OCI-LY7 (cell line): ENCODE results near the gene SLC26A8.
"Not testable (repeated sequence)": the region's sequence is repeated elsewhere in the genome, so short reads cannot be mapped to it uniquely, and the experiment has no call there.

Experiments
- EZH2phosphoT487 ChIP-seq: fragments of 200-600 bp; sonication (generic); IDR thresholded peaks from 2 replicates; pipeline ENCODE4 v1.6.1; 2018; ENCODE audit warnings: low read depth, borderline replicate concordance, mild to moderate bottlenecking, mixed run types, antibody characterized with exemption, low read length, moderate library complexity, mixed read lengths
- TF ChIP-seq, protein P1 (sequence below): fragments of 200-600 bp; sonication (generic); conservative IDR thresholded peaks from 2 replicates; pipeline ENCODE4 v1.5.1; 2014; ENCODE audit warnings: mild to moderate bottlenecking, antibody characterized with exemption, low read length, moderate library complexity, mixed read lengths

DNA sequence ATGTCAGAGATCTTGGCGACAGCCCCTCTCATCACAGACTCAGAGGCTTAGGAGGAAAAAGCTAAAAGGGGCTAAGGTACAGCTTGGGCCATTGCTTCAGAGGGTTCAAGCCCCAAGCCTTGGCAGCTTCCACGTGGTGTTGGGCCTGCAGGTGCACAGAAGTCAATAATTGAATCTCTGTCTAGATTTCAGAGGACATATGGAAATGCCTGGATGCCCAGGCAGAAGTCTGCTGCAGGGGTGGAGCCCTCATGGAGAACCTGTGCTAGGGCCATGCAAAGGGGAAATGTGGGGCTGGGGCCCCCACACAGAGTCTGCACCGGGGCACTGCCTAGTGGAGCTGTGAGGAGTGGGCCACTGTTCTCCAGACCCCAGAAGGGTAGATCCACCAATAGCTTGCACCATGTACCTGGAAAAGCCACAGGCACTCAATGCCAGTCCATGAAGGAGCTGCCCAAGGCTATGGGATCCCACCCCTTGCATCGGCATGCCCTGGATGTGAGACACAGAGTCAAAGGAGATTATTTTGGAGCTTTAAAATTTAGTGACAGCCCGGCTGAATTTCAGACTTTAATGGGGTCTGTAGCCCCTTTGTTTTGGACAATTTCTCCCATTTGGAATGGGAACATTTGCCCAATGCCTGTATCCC, 115.6 kb downstream of the SLC26A8 start:
- TF ChIP-seq, protein P1, sequence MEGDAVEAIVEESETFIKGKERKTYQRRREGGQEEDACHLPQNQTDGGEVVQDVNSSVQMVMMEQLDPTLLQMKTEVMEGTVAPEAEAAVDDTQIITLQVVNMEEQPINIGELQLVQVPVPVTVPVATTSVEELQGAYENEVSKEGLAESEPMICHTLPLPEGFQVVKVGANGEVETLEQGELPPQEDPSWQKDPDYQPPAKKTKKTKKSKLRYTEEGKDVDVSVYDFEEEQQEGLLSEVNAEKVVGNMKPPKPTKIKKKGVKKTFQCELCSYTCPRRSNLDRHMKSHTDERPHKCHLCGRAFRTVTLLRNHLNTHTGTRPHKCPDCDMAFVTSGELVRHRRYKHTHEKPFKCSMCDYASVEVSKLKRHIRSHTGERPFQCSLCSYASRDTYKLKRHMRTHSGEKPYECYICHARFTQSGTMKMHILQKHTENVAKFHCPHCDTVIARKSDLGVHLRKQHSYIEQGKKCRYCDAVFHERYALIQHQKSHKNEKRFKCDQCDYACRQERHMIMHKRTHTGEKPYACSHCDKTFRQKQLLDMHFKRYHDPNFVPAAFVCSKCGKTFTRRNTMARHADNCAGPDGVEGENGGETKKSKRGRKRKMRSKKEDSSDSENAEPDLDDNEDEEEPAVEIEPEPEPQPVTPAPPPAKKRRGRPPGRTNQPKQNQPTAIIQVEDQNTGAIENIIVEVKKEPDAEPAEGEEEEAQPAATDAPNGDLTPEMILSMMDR, result not testable (repeated sequence)
- TF ChIP-seq EZH2phosphoT487, result not testable (repeated sequence)
